Mucosa of gallbladder (tissue), 1 donor: ENCODE results near the gene TARBP2. TPM values are rescaled to one million over a fixed set of nuclear protein-coding genes. Genes with fewer than 3 reads are reported as not detected.

ENCODE experiments used
- DNase-seq: peaks from one replicate; pipeline ENCODE4 v3.0.0-alpha.2; 2020; ENCODE audit warnings: low spot score
- total RNA-seq: library from RNA; stranded (reverse); gene quantifications from one replicate; pipeline ENCODE4 v1.2.1, GENCODE V29; 2021
- donor health status: DM: no; HTN: no; CAD: no.

Gene TARBP2
- 33.3 TPM for total RNA-seq

GRCh38 chr12:53500776-53501614, at the start of gene TARBP2:
TARBP2 (plus strand) TSS chr12:53501283; CDS start chr12:53501409, 126 bp downstream.
- peak; percentile 99 for DNase-seq

GRCh38 chr12:53451661-53452158, 49.4 kb upstream of the TARBP2 start, which contains the start of gene PCBP2:
PCBP2 (plus strand) TSS chr12:53452102; CDS start chr12:53454801, 2,699 bp downstream.
- peak; percentile 98 for DNase-seq

- peak; percentile 85 for DNase-seq
Observed at GRCh38 chr12:53452159-53453077, 48.7 kb upstream of the TARBP2 start.

GRCh38 chr12:53453953-53454640, 47.0 kb upstream of the TARBP2 start:
- DNase-seq: no peak

GRCh38 chr12:53454707-53455106, 46.4 kb upstream of the TARBP2 start:
- no peak for DNase-seq

GRCh38 chr12:53456654-53457366, 44.3 kb upstream of the TARBP2 start:
- no peak for DNase-seq

- DNase-seq: no peak
Observed at GRCh38 chr12:53459097-53459496, 42.0 kb upstream of the TARBP2 start.

- DNase-seq: no peak
Observed at GRCh38 chr12:53461059-53461458, 40.0 kb upstream of the TARBP2 start.

GRCh38 chr12:53461591-53461990, 39.5 kb upstream of the TARBP2 start:
- DNase-seq: no peak

- DNase-seq: no peak
Observed at GRCh38 chr12:53462935-53463334, 38.1 kb upstream of the TARBP2 start.

- DNase-seq: no peak
Observed at GRCh38 chr12:53463802-53464560, 37.1 kb upstream of the TARBP2 start.

GRCh38 chr12:53464685-53465418, 36.2 kb upstream of the TARBP2 start:
- no peak for DNase-seq

GRCh38 chr12:53465679-53466078, 35.4 kb upstream of the TARBP2 start:
- DNase-seq: no peak

- no peak for DNase-seq
Observed at GRCh38 chr12:53466640-53467039, 34.4 kb upstream of the TARBP2 start.

GRCh38 chr12:53467082-53467481, 34.0 kb upstream of the TARBP2 start:
- no peak for DNase-seq

- DNase-seq: no peak
Observed at GRCh38 chr12:53467880-53468279, 33.2 kb upstream of the TARBP2 start.

- DNase-seq: no peak
Observed at GRCh38 chr12:53468282-53468681, 32.8 kb upstream of the TARBP2 start.

- no peak for DNase-seq
Observed at GRCh38 chr12:53472056-53472582, 29.0 kb upstream of the TARBP2 start.

- DNase-seq: no peak
Observed at GRCh38 chr12:53474077-53474476, 27.0 kb upstream of the TARBP2 start.
